ENCODE measurements around the gene AADAC.
"Not testable (repeated sequence)": the region's sequence is repeated elsewhere in the genome, so short reads cannot be mapped to it uniquely, and the experiment has no call there.

AADAC gene, protein sequence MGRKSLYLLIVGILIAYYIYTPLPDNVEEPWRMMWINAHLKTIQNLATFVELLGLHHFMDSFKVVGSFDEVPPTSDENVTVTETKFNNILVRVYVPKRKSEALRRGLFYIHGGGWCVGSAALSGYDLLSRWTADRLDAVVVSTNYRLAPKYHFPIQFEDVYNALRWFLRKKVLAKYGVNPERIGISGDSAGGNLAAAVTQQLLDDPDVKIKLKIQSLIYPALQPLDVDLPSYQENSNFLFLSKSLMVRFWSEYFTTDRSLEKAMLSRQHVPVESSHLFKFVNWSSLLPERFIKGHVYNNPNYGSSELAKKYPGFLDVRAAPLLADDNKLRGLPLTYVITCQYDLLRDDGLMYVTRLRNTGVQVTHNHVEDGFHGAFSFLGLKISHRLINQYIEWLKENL

DNA sequence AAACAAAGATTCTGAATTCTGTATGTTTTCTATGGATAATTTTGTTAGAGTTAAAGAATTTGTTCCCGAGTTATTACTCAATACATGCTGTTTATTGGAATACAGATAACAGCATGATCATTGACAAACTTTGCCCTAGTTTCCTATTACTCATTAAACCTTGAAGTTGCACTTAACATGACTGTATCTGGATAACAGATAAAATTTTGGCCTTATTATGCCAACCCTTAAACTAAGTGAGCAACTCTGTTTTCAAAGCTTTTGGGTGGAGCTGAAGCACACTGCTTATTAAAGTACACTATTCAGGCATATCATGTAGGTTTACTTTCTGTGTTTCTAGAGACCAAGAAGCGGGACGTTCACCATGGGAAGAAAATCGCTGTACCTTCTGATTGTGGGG is at the start of gene AADAC:
TSS of gene AADAC (plus strand) at position 318 of the 400 bp plus-strand sequence. CDS start at position 365, 47 bp downstream.
- no peak for DNase-seq (ENCODE audit: low read depth)

DNA sequence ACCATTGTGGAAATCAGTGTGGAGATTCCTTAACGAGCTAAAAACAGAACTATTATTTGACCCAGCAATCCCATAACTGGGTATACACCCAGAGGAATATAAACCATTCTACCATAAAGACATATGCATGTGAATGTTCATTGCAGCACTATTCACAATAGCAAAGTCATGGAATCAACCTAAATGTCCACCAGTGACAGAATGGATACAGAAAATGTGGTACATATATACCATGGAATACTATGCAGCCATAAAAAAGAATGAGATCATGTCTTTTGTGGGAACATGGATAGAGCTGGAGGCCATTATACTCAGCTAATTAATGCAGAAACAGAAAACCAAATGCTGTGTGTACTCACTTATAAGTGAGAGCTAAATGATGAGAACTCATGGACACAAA is 49.2 kb upstream of the AADAC start:
- not testable (repeated sequence) for DNase-seq (ENCODE audit: low read depth)

DNA sequence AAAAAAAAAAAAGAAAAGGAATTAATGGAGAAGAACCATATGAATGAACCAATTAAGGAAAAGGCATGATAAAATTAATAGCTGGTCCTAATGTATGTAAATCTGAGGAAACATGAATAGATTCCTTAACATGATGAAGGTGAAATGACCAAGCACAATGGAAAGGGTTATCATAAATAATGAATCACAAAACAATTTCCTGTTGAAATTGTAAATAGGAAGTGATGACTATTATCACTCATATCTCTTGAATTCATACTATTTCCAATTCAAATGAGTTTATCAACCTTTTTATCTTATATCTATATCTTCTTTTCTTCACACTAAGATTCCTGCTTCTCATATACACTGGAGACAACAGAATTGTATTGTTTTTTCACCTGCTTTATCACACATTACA is 48.2 kb upstream of the AADAC start:
- DNase-seq (ENCODE audit: low read depth): no peak

DNA sequence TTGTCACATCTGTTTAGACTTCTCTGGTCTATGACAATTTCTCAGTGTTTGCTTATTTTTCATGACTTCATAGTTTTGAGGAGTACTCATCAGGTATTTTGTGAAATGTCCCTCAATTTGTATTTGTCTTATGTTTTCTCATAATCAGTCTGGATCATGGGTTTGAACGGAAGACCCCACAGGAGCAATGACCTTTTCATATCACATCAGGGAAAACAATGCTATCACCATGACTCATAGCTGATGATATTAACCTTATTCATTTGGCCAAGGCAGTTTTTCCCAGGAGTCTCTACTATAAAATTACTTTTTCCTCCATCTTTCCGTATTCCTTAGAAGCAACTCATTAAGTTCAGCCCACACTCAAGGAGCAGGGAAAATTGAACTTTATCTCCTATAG is 47.5 kb upstream of the AADAC start:
- DNase-seq (ENCODE audit: low read depth): no peak

DNA sequence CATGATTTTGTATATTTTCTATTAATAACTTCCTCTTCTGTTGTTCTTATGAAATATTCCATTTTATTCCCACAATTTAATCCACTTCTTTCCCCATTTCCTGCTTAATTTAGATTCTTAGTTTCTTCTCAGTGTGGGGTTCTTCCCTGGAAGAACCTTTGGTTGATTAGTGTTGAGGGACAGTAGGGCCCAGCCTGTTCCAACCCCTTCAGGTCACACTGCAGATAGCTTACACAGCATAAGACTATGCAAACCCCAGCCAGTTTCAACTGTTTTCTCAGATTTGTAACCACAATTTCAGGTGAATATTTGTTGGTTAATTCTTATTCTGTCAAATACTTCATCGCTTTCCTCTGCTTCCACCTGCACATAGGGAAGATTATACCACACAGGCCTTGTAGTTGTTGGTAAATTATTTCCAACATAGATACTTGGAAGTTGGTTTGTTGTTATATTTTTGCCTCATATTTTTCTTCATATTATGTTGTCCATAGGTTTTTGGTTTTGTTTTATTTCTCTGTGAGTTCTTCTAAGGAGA is 45.5 kb upstream of the AADAC start:
- DNase-seq (ENCODE audit: low read depth): no peak

DNA sequence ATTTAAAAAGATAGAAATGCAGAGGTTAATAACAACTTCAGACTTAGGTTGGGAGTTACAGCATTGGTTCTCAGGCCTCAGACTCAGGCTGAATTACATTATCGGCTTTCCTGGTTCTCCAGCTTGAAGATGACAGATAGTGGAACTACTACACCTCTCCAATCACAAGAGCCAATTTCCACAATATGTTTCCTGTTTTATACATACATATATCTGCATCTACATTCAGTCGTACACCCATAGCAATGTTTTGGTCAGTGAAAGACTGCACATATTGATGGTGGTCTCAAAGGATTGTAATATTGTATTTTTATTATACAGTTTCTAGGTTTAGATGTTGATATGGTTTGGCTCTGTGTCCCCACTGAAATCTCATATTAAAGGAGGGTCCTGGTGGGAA is 44.7 kb upstream of the AADAC start:
- DNase-seq (ENCODE audit: low read depth): no peak

DNA sequence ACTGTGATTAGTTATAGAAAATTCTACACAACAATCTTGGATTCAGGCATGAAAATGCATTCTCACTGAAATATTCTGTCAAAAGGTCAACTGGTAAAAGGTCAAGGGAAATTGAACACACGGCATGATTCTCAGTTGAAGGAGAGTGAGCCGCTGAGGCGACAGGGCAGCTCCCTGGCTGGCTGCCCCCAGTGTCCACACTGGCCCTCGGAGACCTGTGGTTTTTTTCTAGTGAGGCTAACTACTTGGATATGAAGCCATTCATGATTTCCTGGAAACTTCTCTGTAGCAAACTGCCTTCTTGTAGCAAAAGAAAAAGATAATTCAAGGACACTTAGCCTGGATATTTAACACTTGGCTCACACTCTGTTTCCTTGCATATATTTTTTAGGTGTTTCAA is 43.0 kb upstream of the AADAC start:
- no peak for DNase-seq (ENCODE audit: low read depth)

DNA sequence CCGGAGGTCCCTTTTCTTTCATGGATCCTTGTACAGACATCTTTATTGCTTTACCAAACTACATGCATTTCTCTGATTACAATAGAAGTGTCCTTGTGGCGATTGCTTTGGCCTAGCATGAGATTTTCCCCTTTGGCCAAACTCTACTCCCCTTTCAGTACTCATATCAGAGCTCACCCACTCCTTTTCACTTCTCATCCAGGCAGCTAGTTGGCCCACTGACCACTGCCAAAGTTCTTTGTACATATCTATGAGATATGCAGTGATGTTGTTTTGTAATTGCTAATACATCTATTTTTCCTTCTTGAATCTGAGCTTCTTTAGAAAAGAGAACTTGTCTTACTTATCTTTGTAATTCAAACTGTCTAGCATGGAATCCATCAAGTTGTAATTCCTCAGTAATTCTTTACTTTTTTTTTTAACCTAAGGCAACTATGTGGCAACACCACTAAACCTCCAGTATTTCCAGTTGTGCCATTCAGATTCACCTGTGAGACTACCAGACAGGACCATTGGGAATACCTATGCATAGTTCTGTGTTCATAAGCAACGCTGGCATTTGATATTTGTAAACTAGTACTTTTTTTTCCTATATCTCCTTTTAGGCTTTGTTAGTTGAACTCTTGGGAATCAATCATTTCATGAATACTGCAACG is 41.0 kb upstream of the AADAC start:
- no peak for DNase-seq (ENCODE audit: low read depth)

DNA sequence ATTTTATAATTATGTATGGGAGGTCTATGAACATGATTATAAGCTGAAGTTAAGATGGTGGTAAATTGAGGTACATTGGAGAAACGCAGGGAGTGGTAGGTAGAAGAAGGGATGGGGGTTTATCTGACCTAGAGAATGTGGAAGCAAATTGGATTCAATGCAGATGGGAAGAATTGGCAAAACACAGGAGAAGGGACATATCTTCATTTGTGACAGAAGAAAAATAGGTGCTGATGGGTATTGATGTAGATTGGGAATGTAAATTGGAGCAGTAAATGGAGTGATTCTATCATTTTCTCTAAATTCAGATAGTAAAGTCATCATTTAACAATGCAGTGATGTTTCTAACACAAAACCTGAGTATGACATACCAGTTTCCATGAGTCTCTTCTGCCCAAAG is 39.7 kb upstream of the AADAC start:
- no peak for DNase-seq (ENCODE audit: low read depth)

DNA sequence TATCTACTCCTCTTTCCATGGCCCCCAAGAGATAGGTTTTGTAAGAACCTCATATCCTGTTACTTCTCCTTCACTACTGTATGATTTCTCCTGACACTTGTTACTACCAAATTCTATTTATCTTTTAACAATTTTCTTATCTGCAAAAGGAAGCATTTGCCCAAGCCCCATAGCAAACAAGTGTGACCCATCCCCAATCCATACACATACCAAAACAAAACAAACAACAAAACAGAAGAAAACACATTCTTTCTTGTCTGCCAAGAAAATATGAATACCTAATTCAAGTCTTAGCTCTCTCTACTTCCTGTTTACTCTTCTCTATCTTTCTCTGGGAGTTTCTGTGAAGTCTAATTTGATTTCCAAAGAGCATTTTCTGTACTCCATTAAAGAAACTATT is 39.0 kb upstream of the AADAC start:
- DNase-seq (ENCODE audit: low read depth): no peak

DNA sequence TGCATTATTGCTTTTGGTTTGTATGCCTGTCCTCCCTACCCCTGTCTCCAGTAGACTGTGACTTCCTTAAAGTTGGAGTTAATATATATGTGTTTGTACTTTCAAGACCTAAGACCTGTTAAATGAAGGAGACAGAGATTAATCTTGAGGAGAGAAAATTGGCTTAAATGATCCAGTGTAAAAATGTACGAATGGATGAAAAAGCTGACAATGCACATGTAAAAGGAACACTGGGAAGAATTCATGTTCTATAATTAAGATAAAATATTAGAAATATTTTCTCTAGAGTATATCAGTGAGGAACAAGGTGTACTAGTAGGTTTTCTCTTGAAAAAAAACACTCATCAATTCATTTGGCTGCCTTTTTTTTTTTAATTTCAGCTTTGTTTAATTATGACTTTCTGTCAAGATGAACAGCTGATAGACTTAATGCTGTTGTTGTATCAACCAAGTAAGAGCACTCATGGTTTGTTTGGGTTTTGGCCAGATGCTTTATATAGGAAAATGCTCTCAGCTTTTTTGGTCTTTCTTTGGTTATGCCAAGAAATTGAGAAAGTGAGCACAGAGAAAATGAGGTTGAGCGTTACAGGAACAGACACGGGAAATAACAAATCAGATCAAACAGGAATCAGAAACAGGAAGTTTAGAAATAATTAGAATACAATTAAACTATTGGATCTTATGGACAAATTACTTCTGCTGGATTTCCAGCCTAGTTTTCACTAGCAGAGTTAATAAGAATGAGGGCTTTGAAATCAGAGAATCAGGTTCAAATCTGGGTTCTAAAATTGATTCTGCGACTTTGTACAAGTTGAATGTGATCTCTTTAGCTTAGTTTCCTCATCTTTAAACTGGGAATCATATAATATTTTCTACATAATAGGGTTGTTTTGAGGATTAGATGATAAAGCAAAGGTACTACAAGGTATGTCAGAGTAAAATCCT is 38.3 kb upstream of the AADAC start:
- no peak for DNase-seq (ENCODE audit: low read depth)

DNA sequence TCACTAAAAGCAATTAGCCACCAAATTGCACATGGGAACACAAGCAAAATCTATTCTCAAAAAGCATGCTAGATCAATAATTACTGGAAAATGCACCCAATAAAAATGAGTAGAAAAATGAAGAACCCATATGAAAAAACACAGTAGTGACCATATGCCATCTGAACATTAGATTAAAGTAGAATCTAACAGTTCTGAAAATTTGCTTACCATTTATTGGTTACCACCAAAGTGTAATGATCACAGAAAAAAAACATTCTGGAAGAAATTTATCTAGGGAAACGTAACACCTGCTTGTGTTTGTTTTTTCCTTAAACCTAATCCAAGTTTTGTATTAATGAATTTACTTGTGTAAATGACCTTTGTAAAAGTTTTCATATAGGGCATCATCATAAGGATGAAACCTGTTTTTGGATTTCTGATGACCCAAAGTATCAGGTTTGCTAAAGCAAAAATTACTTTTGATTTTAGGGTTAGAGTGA is 37.6 kb upstream of the AADAC start:
- no peak for DNase-seq (ENCODE audit: low read depth)

DNA sequence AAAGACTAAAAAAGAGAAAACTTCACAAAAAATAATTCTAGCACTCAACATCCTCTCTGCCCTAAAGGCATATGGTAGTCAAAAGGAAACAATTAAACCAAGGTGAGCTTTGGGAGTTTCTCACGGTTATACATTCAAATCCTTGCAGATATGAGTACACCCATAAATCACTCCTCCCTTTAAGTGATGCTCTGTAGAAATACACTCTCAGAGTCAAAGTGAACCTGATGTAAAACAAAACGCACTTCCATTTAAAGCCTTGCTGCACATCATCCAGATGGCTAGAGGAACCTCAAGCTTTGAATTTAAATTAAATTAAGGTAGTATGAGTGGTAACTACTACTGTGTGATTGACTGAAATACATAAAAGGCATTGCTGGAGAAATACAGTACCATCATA is 36.0 kb upstream of the AADAC start:
- no peak for DNase-seq (ENCODE audit: low read depth)

DNA sequence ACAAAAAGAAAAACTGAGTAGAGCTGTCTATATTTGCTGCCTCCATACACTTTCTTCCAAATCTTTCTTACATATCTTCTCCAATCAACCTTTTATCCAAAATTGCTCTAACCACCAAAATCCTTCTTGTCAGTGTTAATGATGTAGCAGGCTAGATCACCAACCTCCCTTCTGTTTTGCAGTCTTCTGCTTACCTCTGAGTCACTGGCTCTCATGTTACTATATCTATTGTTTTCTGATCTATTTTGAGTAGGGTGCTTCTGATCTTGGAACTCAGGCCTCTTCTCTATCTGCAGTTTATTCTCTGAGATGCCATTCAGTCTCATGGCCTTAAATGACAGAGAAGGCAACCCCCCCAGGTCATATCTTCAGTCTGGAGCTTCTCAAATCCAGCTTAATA is 26.3 kb upstream of the AADAC start:
- no peak for DNase-seq (ENCODE audit: low read depth)

DNA sequence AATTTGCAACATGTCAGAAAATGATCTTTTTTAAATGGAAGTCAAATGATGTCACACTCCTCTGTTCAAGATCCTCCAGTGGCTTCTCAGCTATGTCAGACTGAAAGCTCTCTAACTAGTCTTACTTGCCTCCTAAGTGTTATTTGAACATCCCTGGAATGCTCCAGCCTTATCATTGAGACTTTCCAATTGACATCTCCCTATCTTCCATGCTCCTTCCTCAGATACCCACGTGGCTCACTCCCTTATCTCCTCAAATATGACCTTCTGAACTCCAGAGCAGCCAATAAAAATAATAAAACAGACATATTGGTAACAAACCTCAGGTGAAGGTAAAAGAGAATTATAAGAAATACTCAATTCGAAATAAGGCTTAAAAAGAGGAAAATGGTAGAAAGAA is 25.5 kb upstream of the AADAC start:
- DNase-seq (ENCODE audit: low read depth): no peak

DNA sequence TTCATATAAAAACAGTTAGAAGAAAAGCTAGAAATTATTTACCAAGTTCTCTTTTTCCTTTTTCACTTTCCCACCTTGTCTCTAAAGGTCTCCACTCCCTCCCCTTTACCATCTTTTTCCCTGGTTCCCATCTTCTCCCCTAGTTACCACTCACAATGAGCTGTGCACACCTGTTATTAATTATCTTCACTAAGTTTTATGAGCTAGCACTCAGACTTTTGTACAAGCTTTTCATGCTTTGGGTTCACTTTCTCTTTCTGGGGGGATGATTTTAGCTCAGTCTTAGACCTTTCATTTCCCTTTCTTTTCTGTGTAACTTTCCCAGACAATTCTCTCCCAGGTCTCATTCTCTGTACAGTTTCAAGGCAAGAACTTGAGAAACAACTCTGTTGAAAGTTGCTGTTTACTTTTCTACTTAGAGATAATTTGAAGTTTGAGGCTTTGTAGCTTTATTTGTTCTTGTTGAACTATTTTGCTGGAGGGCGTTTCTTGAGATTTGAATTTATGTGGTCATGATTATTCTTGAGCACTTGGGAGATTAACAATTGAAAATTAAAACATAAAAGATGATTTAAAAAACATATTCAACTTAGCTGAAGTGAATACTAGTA is 24.0 kb upstream of the AADAC start:
- no peak for DNase-seq (ENCODE audit: low read depth)

DNA sequence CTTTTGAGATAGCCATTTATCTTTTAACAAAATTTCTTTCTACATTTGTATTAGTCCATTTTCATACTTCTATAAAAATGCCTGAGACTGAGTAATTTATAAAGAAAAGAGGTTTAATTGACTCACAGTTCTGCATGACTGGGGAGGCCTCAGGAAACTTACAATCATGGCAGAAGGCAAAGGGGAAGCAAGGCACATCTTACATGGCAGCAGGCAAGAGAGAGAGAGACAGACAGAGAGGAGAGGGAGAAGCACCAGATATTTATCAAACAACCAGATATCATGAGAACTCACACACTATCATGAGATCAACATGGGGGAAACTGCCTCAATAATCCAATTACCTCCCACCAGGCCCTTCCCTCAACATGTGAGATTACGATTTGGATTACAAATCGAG is 23.2 kb upstream of the AADAC start:
- DNase-seq (ENCODE audit: low read depth): not testable (repeated sequence)

DNA sequence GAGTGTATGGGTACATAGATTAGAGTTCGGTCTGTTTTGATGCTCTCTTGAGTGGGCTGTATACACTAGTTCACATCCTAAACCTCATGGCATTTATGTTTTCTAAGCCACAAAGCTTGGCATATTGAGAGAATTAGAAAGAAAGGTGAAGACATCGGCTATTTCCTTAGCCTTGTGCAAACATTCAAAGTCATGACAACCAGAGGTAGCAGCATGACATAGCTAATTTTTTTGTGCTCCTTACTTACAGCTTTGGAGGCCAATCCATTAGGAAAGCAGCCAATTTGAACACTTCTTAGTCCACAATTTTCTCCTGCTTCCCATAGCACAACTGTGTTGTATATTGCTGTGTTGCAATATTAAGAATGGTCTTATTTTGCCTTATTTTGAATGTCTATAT is 21.5 kb upstream of the AADAC start:
- no peak for DNase-seq (ENCODE audit: low read depth)

DNA sequence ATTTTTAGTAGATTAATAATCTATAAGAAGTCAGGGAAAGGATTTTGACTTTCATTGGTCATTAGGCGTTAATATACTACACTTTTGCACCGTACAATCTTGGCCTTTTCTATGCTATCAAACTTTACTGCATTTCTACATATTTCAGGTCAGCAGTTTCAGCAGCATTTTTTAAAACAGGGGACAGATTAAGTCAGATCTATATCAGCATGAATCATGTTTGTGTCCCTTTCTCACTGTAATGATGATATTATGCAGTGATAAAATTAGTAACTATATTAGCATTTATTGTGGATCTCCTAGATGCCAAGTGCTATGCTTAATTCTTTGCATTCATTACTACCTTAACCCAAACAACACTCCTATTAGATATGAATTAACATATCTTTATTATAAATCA is 20.3 kb upstream of the AADAC start:
- no peak for DNase-seq (ENCODE audit: low read depth)

DNA sequence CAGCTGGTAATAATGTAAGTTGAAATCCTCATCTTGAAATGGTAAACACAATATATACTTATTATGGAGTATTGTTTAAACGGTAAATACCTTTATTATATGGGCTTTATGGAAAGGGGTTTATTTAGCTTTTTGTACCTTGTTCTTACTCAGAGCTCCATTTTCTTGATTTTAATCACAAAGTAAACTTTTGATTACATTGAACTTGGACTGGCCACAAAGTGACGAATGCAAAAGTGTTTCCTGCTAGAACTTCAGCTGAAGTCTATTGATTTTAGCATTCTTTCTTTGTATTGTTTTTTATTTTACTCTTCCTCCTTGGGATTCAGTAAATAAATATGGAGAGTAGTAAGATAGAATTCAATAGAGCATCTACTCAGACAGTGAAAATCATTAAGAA is 19.8 kb upstream of the AADAC start:
- DNase-seq (ENCODE audit: low read depth): no peak

DNA sequence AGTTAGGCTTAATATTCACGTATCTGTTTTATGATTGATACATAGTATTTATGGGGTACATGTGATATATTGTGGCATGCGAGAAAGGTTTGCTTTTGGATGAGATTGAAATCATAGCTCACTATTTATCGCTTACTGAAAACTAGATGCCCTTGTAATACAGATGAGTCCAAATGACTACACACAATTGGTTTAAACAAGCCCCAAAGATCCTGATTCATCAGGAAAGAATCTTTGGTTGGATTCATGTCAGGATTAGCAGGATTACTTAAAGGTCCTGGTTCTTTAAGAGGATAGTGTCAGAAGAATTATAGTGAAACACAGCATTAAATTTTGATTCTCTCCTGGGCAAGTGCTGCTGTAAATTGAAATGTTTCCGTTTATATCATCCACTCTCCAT is 18.6 kb upstream of the AADAC start:
- peak; percentile 63 for DNase-seq (ENCODE audit: low read depth)
